Endodermal cell (in vitro differentiated cells): ENCODE measurements around the gene MBIP. TPM values are rescaled to one million over a fixed set of nuclear protein-coding genes. Genes with fewer than 3 reads are reported as not detected.

Experiments
- DNase-seq: peaks from one replicate; pipeline ENCODE4 v3.0.0-alpha.2; 2017
- H3K27ac ChIP-seq: 2 replicates; pipeline ENCODE4 v1.5.1; 2013; ENCODE audit warnings: mild to moderate bottlenecking, low read depth, low read length, moderate library complexity
- H3K27me3 ChIP-seq: 2 replicates; pipeline ENCODE4 v1.6.1; 2013; ENCODE audit warnings: mild to moderate bottlenecking, low read length, moderate library complexity; ENCODE audit not compliant: insufficient read depth, control insufficient read depth, poor library complexity, severe bottlenecking
- H3K36me3 ChIP-seq: 2 replicates; pipeline ENCODE4 v1.7.0; 2013; ENCODE audit warnings: mild to moderate bottlenecking, low read length, moderate library complexity; ENCODE audit not compliant: control insufficient read depth, insufficient read depth
- H3K4me1 ChIP-seq: one replicate; pipeline ENCODE4 v1.7.0; 2013; ENCODE audit warnings: low read length; ENCODE audit not compliant: control insufficient read depth, insufficient read depth
- H3K4me3 ChIP-seq: 2 replicates; pipeline ENCODE4 v1.5.1; 2013; ENCODE audit warnings: mild to moderate bottlenecking, low read length, moderate library complexity
- H3K9ac ChIP-seq: 2 replicates; pipeline ENCODE4 v1.6.1; 2013; ENCODE audit warnings: mild to moderate bottlenecking, low read length, moderate library complexity; ENCODE audit not compliant: poor library complexity, severe bottlenecking; ENCODE audit errors: extremely low read depth
- H3K9me3 ChIP-seq: 2 replicates; pipeline ENCODE4 v1.6.1; 2013; ENCODE audit warnings: mild to moderate bottlenecking, low read length, moderate library complexity; ENCODE audit not compliant: control insufficient read depth
- H3K27ac Mint-ChIP-seq: 2 replicates; pipeline ENCODE4 v1.8.0; 2020; ENCODE audit warnings: mixed read lengths
- H3K27me3 Mint-ChIP-seq: 2 replicates; pipeline ENCODE4 v1.8.0; 2021; ENCODE audit warnings: mild to moderate bottlenecking, mixed read lengths; ENCODE audit not compliant: insufficient read depth
- H3K36me3 Mint-ChIP-seq: 2 replicates; pipeline ENCODE4 v1.8.0; 2020; ENCODE audit warnings: low read depth, mixed read lengths
- H3K4me1 Mint-ChIP-seq: 2 replicates; pipeline ENCODE4 v1.8.0; 2020; ENCODE audit warnings: mixed read lengths
- H3K4me3 Mint-ChIP-seq: 2 replicates; pipeline ENCODE4 v1.8.0; 2020; ENCODE audit warnings: mild to moderate bottlenecking, moderate library complexity, mixed read lengths
- H3K9me3 Mint-ChIP-seq: 2 replicates; pipeline ENCODE4 v1.8.0; 2020; ENCODE audit warnings: mild to moderate bottlenecking, mixed read lengths
- WGBS, 2 experiments: methylation state at CpG; one replicate each; pipeline versions ENCODE4 v1.1.5 to v1.1.7; 2013; ENCODE audit warnings: missing lambda C conversion rate in 2 of 2, mixed read lengths in 1 of 2; ENCODE audit not compliant: insufficient coverage in 1 of 2, insufficient read length in 1 of 2; 5-methylcytosine and 5-hydroxymethylcytosine counted together
- total RNA-seq, 2 donors: library from RNA; stranded (reverse); fragmentation: NEBNext Ultra II Directional in 1 of 2; extraction: Animal tissue kit (Norgen Biotek cat#: 25700) in 1 of 2; gene quantifications; 2 replicates in 1 of 2; 3 replicates in 1 of 2; pipeline ENCODE4 v1.2.1, GENCODE V29; 2021
- TF ChIP-seq, protein P1 (sequence below): fragments of 200-600 bp; sonication (generic); conservative IDR thresholded peaks from 2 replicates; pipeline ENCODE4 v1.5.0; 2021; ENCODE audit warnings: antibody characterized with exemption, mild to moderate bottlenecking

MBIP gene
- total RNA-seq, 2 donors from 2014 or later, result 35.5 TPM

DNA sequence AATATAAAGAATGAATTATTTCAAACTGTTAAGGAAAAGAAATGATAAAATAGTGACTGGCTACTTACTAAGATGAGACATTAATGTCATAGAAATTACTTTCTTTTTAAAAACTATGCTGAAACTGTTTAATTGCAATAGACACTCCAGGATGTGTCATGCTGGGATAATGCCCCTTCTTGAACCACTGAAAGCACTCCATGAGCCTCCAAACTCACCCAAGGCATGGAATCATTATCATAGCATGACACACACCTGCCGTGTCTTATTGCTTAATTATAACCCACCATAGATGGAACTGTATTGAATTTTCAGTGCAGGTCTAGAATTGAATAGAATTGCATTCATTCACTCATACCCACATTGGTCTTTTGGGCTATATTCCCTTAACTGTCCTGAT is 4.3 kb downstream of the MBIP start:
- TF ChIP-seq, protein P1, sequence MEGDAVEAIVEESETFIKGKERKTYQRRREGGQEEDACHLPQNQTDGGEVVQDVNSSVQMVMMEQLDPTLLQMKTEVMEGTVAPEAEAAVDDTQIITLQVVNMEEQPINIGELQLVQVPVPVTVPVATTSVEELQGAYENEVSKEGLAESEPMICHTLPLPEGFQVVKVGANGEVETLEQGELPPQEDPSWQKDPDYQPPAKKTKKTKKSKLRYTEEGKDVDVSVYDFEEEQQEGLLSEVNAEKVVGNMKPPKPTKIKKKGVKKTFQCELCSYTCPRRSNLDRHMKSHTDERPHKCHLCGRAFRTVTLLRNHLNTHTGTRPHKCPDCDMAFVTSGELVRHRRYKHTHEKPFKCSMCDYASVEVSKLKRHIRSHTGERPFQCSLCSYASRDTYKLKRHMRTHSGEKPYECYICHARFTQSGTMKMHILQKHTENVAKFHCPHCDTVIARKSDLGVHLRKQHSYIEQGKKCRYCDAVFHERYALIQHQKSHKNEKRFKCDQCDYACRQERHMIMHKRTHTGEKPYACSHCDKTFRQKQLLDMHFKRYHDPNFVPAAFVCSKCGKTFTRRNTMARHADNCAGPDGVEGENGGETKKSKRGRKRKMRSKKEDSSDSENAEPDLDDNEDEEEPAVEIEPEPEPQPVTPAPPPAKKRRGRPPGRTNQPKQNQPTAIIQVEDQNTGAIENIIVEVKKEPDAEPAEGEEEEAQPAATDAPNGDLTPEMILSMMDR, result no peak
- no peak overlapping the region for H3K27ac Mint-ChIP-seq
- H3K27me3 Mint-ChIP-seq, result no peaks in the 10 kb centered on the region
- DNase-seq, result no peak
- no peaks in the 10 kb centered on the region for H3K9me3 ChIP-seq
- H3K27ac ChIP-seq, result no peak overlapping the region
- no peaks in the 10 kb centered on the region for H3K27me3 ChIP-seq
- no peak overlapping the region for H3K9ac ChIP-seq
- H3K4me3 Mint-ChIP-seq, result no peak overlapping the region
- 88 to 100% methylated on average over 1 of the region's 1 CpG for WGBS, 2 experiments
- no peaks in the 10 kb centered on the region for H3K9me3 Mint-ChIP-seq
- H3K4me1 Mint-ChIP-seq, result peaks cover 37% of the 10 kb centered on the region
- H3K4me3 ChIP-seq, result no peak overlapping the region
- H3K4me1 ChIP-seq, result peaks cover 6% of the 10 kb centered on the region
- H3K36me3 ChIP-seq, result peaks cover 28% of the 10 kb centered on the region
- H3K36me3 Mint-ChIP-seq, result peaks cover 9% of the 10 kb centered on the region

DNA sequence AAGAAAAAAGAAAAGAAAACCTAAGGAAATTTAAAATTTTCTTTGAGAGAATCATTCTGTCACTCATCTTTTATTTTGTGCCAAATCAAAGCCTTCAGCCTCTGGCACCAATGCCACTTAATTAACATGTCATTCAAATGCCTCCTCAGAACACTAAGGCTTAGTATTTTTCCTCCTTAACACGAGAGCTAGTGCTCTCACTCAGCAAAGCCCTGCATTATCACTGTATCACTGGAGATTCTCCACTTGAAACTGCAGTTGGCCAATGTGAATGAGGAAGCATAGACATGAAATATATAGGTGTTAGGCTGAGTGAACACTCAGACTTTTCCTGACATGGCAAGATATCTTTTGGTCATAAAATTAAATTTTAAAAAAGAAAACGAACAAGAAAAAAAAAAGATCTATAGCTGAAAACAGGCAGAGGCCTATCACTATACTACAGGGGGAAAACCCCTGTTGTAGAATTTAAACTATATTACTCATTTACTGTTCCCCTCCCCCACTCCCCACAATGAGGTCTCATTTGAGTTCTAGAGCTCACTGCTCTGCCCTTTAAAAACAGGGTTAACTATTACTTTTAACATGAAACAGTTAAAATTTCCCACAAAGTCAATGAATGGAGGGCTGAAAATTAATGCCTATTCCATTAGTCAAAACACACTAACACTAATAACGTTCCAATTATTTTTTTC is 5.1 kb downstream of the MBIP start:
- no peaks in the 10 kb centered on the region for H3K27me3 Mint-ChIP-seq
- no peaks in the 10 kb centered on the region for H3K27me3 ChIP-seq
- H3K27ac Mint-ChIP-seq, result no peak overlapping the region
- no peaks in the 10 kb centered on the region for H3K9me3 Mint-ChIP-seq
- no peak for DNase-seq
- no peaks in the 10 kb centered on the region for H3K9me3 ChIP-seq
- H3K9ac ChIP-seq, result no peak overlapping the region
- H3K27ac ChIP-seq, result no peak overlapping the region
- H3K36me3 ChIP-seq, result peaks cover 36% of the 10 kb centered on the region
- no peak overlapping the region for H3K4me3 Mint-ChIP-seq
- TF ChIP-seq, protein P1, result no peak
- peaks cover 40% of the 10 kb centered on the region for H3K4me1 Mint-ChIP-seq
- peaks cover 6% of the 10 kb centered on the region for H3K4me1 ChIP-seq
- peak overlapping the region; percentile 64 for H3K4me3 ChIP-seq
- 54% methylated on average over 3 of the region's 3 CpGs; no CpG with 5 or more reads in 1 of the 2 experiments for WGBS, 2 experiments
- peaks cover 17% of the 10 kb centered on the region for H3K36me3 Mint-ChIP-seq

DNA sequence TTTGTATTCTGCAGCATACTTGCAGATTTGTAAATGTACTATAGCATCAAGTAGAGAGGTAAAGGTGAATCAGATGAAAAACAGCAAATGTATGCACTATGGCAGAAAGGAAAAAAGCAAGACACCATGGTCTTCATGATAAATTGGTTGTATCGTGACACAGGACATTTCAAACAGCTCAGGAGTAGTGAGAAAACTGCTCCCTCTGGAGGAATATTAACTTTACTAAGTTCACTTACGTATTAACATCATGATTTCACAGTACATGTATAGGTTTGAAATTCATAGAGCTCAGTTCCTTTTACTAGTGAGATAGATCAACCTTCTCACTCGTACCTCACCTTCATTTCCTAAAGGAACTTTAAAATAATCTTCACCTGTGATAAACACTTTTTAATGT is 6.5 kb downstream of the MBIP start:
- peaks cover 50% of the 10 kb centered on the region for H3K36me3 ChIP-seq
- H3K27ac ChIP-seq, result no peak overlapping the region
- 60 to 82% methylated on average over 2 to 3 of the region's 3 CpGs for WGBS, 2 experiments
- DNase-seq, result no peak
- H3K27me3 ChIP-seq, result no peaks in the 10 kb centered on the region
- H3K9ac ChIP-seq, result no peak overlapping the region
- no peak overlapping the region for H3K4me3 ChIP-seq
- no peaks in the 10 kb centered on the region for H3K27me3 Mint-ChIP-seq
- TF ChIP-seq, protein P1, result peak; percentile 50
- H3K4me1 Mint-ChIP-seq, result peaks cover 47% of the 10 kb centered on the region
- no peak overlapping the region for H3K4me3 Mint-ChIP-seq
- no peaks in the 10 kb centered on the region for H3K9me3 Mint-ChIP-seq
- no peak overlapping the region for H3K27ac Mint-ChIP-seq
- peaks cover 24% of the 10 kb centered on the region for H3K36me3 Mint-ChIP-seq
- no peaks in the 10 kb centered on the region for H3K9me3 ChIP-seq
- peaks cover 9% of the 10 kb centered on the region for H3K4me1 ChIP-seq
